Measurements from ENCODE around the gene FBLN2.
"Not testable (repeated sequence)": the region's sequence is repeated elsewhere in the genome, so short reads cannot be mapped to it uniquely, and the experiment has no call there.

Gene FBLN2

DNA sequence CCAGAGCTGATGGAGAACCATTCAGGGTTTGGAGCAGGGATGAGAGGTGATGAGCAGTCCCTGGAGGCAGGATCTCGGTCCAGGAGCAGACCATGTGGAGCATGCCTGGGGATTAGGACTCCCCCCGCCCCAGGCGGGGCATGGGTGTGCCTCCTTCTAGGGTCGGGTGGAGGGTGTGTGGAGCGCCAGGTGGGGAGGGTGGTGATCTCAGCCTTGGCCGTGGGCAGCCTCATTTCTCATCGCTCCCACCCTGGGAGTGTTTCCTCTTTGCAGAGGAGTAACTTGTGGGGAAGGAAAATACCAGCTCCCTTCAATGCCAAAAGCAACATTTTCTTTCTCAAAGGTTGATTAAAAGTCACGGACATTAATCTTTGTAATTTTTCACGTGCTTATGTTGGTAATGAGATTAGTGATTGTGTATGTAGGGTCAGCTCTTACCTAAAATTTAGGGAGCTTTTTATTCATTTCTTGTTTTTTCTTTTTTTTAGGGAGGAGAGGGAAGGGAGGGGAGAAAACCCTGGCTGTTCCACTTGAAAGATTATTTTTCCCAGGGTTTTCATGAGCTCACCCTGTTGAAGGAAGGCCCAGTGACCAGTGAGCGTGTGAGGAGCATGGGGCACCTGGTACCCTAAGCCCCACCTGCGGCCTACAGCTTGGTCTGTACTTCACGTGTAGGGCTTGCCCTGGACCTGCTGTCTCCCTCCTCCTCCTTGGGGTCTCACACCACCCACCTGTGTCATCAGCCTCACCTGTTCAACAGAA is 11.0 kb downstream of the FBLN2 start:
- TF ChIP-seq CTCF (IDR thresholded peaks at IDR 0.05; ENCODE audit: control insufficient read depth, insufficient read depth, low read depth, low read length, missing control alignments), result no peak
- no peak overlapping the region for H3K4me3 ChIP-seq (ENCODE audit: control insufficient read depth, low read depth, low read length)
- DNase-seq (ENCODE audit: low read depth), result no peak

DNA sequence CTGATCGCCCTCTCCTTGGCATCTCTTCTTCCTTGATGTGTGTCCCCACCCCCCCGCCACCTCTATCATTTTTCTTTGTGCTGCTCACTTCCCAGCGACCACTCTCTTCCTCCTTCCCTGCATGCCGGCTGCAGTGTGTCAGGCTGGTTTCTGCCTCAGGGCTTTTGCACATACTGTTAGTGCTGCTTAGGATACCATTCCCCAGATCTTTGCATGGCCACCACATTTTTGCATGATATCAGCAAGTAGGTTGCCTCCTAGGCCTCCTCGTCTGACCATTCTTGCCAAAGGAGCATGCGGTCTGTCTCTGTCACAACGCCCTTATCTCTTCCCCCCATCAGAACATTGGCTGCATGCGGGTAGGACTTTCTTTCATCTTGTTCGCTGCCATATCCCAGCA is 12.5 kb downstream of the FBLN2 start:
- no peak for DNase-seq (ENCODE audit: low read depth)
- H3K4me3 ChIP-seq (ENCODE audit: control insufficient read depth, low read depth, low read length), result no peak overlapping the region
- no peak for TF ChIP-seq CTCF (IDR thresholded peaks at IDR 0.05; ENCODE audit: control insufficient read depth, insufficient read depth, low read depth, low read length, missing control alignments)

DNA sequence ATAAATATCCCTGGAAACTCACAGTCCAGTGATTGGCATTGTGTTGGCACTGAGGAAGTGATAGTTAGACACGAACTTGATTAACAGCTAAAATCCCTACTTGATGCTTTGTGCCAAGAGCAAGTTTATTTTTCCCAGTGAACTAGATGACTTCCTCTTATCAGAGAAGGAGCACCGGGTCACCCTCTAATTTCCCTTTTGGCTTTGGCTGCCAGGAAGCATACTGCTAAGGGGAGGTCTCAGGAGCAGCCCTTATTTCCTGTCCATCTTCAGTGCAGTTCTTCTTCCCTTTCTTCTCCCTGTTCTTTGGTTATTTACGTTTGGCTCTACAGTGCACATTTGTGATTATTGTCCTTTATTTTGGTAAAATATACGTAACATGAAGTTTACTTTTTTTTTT is 13.0 kb downstream of the FBLN2 start:
- H3K4me3 ChIP-seq (ENCODE audit: control insufficient read depth, low read depth, low read length), result no peak overlapping the region
- no peak for DNase-seq (ENCODE audit: low read depth)
- TF ChIP-seq CTCF (IDR thresholded peaks at IDR 0.05; ENCODE audit: control insufficient read depth, insufficient read depth, low read depth, low read length, missing control alignments), result no peak

DNA sequence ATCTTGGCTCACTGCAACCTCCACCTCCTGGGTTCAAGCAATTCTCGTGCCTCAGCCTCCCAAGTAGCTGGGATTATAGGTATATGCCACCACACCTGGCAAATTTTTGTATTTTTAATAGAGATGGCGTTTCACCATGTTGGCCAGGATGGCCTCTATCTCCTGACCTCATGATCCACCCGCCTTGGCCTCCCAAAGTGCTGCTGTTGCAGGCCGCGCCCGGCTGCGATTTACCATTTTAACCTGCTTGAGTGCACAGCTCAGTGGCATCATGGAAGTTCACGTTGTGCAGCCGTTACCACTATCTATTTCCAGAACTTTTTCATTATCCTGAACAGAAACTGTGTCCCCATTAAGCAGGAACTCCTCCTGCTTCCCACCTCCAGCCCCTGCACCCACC is 13.5 kb downstream of the FBLN2 start:
- not testable (repeated sequence) for DNase-seq (ENCODE audit: low read depth); H3K4me3 ChIP-seq (ENCODE audit: control insufficient read depth, low read depth, low read length)

DNA sequence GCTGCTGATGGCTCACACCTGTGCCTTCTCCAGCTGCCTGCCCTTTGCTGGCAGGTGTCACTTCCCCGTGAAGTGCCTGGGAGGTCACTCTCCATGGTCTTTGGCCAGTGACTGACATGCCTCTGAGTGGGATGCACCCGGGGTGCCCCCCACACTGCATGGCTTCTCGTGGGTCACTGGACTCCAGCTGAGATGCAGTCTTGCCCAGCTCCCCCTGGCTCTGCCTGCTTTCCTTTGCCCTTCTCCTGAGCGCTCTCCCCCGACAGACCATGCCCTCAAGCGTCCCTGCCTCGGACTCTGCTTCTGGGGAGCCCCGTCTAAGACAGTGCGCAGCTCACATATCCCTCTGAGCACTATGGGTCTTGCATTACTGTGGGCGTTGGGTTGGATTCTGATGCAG is 14.4 kb downstream of the FBLN2 start:
- TF ChIP-seq CTCF (IDR thresholded peaks at IDR 0.05; ENCODE audit: control insufficient read depth, insufficient read depth, low read depth, low read length, missing control alignments), result no peak
- no peak overlapping the region for H3K4me3 ChIP-seq (ENCODE audit: control insufficient read depth, low read depth, low read length)
- DNase-seq (ENCODE audit: low read depth), result no peak

DNA sequence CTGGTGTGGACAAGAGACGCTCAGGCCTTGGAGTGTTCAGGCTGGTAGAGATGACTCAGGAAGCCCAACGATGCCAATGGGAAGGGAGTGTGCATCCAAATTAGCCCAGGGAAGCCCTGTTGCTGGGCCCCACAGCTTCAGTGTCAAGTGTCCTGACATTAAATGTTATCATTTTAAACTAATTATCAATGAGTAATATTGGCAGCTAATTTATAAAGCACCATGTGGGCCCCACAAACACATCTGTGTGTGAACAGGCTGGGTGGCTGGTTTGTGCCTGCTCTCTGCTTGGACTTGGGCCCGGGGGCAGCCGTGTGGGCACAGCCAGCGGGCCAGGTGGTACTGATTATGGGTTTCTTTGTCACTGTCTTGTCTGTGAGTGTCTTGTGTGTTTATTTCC is 15.0 kb downstream of the FBLN2 start:
- no peak for DNase-seq (ENCODE audit: low read depth)
- TF ChIP-seq CTCF (IDR thresholded peaks at IDR 0.05; ENCODE audit: control insufficient read depth, insufficient read depth, low read depth, low read length, missing control alignments), result no peak
- H3K4me3 ChIP-seq (ENCODE audit: control insufficient read depth, low read depth, low read length), result no peak overlapping the region

- no peak for DNase-seq (ENCODE audit: low read depth)
- no peak for TF ChIP-seq CTCF (IDR thresholded peaks at IDR 0.05; ENCODE audit: control insufficient read depth, insufficient read depth, low read depth, low read length, missing control alignments)
Measured at GRCh38 chr3:13564751-13565560, 16.0 kb downstream of the FBLN2 start.

More at GRCh38 chr3:13564751-13565560, 16.0 kb downstream of the FBLN2 start:
- H3K4me3 ChIP-seq (ENCODE audit: control insufficient read depth, low read depth, low read length), result no peak overlapping the region

Data from AG09309 (cell line).